HEK293 (cell line): ENCODE measurements around the gene PPOX.

Experiments used
- CTCF ChIA-PET: fragments of 350-600 bp; formaldehyde crosslinking; extraction: SDS; loops from one replicate; lab custom pipeline; 2021; ENCODE audit warnings: antibody characterized with exemption; lab: Yijun Ruan, JAX
- POLR2A ChIA-PET: fragments of 300-600 bp; formaldehyde crosslinking; extraction: SDS; loops from one replicate; lab custom pipeline; 2020; ENCODE audit warnings: antibody characterized with exemption, inconsistent platforms; lab: Yijun Ruan, JAX
- H3K27ac ChIP-seq: fragments of 200-500 bp; sonication (Bioruptor generic); 2 replicates; pipeline ENCODE4 v1.5.1; 2014; ENCODE audit warnings: low read depth, low read length, control low read depth, inconsistent platforms; ENCODE audit errors: extremely low read depth
- H3K36me3 ChIP-seq, 2 experiments: fragments of 200-500 bp in 1 of 2; sonication (Bioruptor generic) in 1 of 2; 1 replicate in 1 of 2; 2 replicates in 1 of 2; pipeline ENCODE4 v1.5.1; 2014 to 2017; ENCODE audit warnings: inconsistent platforms in 2 of 2, low read length in 2 of 2; ENCODE audit not compliant: control insufficient read depth in 2 of 2, insufficient read depth in 1 of 2
- H3K4me1 ChIP-seq: fragments of 200-500 bp; sonication (Bioruptor generic); 2 replicates; pipeline ENCODE4 v1.5.1; 2014; ENCODE audit warnings: mild to moderate bottlenecking, low read length, inconsistent platforms; ENCODE audit not compliant: control insufficient read depth, insufficient read depth
- H3K4me3 ChIP-seq: 2 replicates; pipeline ENCODE4 v1.5.1; 2011; ENCODE audit warnings: low read depth, mild to moderate bottlenecking, control low read depth, low read length, moderate library complexity
- H3K9me3 ChIP-seq: fragments of 200-500 bp; sonication (Bioruptor generic); 2 replicates; pipeline ENCODE4 v1.5.1; 2014; ENCODE audit warnings: low read depth, low read length, inconsistent platforms; ENCODE audit not compliant: control insufficient read depth, insufficient read depth
- GLI4 ChIP-seq: fragments of 450-650 bp; formaldehyde crosslinking; IDR thresholded peaks from 2 replicates; pipeline ENCODE4 v1.5.1; 2016; ENCODE audit warnings: missing biosample characterization, missing genetic modification characterization
- GLIS1 ChIP-seq: fragments of 450-650 bp; formaldehyde crosslinking; IDR thresholded peaks from 2 replicates; pipeline ENCODE4 v1.5.1; 2016; ENCODE audit warnings: missing biosample characterization, missing genetic modification characterization
- HOXA7 ChIP-seq: sonication (generic); formaldehyde crosslinking; IDR thresholded peaks from 2 replicates; pipeline ENCODE4 v1.8.1; 2022; ENCODE audit warnings: missing genetic modification reagents, borderline replicate concordance
- KLF10 ChIP-seq: fragments of 450-650 bp; IDR thresholded peaks from 2 replicates; pipeline ENCODE4 v1.5.1; 2018; ENCODE audit warnings: missing biosample characterization, mild to moderate bottlenecking, missing genetic modification characterization
- MEIS1 ChIP-seq: sonication (generic); formaldehyde crosslinking; IDR thresholded peaks from 2 replicates; pipeline ENCODE4 v1.8.1; 2022; ENCODE audit warnings: missing genetic modification reagents, mild to moderate bottlenecking, borderline replicate concordance
- PATZ1 ChIP-seq: fragments of 450-650 bp; formaldehyde crosslinking; IDR thresholded peaks from 2 replicates; pipeline ENCODE4 v1.5.1; 2016; ENCODE audit warnings: missing biosample characterization, missing genetic modification characterization
- SP7 ChIP-seq: fragments of 450-650 bp; formaldehyde crosslinking; IDR thresholded peaks from 2 replicates; pipeline ENCODE4 v1.5.1; 2016; ENCODE audit warnings: missing biosample characterization, missing genetic modification characterization
- YY2 ChIP-seq: fragments of 450-650 bp; formaldehyde crosslinking; IDR thresholded peaks from 2 replicates; pipeline ENCODE4 v1.5.1; 2016; ENCODE audit warnings: missing biosample characterization, missing genetic modification characterization
- ZNF112 ChIP-seq: fragments of 450-650 bp; formaldehyde crosslinking; IDR thresholded peaks from 2 replicates; pipeline ENCODE4 v1.5.0; 2017; ENCODE audit warnings: missing biosample characterization, missing genetic modification characterization
- ZNF175 ChIP-seq: fragments of 450-650 bp; formaldehyde crosslinking; IDR thresholded peaks from 2 replicates; pipeline ENCODE4 v1.5.1; 2016; ENCODE audit warnings: missing biosample characterization, missing genetic modification characterization
- ZNF362 ChIP-seq: fragments of 450-650 bp; formaldehyde crosslinking; IDR thresholded peaks from 2 replicates; pipeline ENCODE4 v1.5.1; 2016; ENCODE audit warnings: missing biosample characterization, missing genetic modification characterization
- ZNF416 ChIP-seq: fragments of 450-650 bp; formaldehyde crosslinking; IDR thresholded peaks from 2 replicates; pipeline ENCODE4 v1.5.1; 2016; ENCODE audit warnings: missing biosample characterization, missing genetic modification characterization
- ZNF426 ChIP-seq: fragments of 450-650 bp; formaldehyde crosslinking; IDR thresholded peaks from 2 replicates; pipeline ENCODE4 v1.5.1; 2017; ENCODE audit warnings: missing biosample characterization, missing genetic modification characterization, mild to moderate bottlenecking, inconsistent platforms, moderate library complexity
- ZNF518A ChIP-seq: fragments of 450-650 bp; formaldehyde crosslinking; conservative IDR thresholded peaks from 2 replicates; pipeline ENCODE4 v1.5.1; 2016; ENCODE audit warnings: low read depth, missing biosample characterization, missing genetic modification characterization
- ZNF529 ChIP-seq: fragments of 450-650 bp; formaldehyde crosslinking; IDR thresholded peaks from 2 replicates; pipeline ENCODE4 v1.5.1; 2017; ENCODE audit warnings: missing genetic modification characterization, missing biosample characterization; ENCODE audit not compliant: insufficient replicate concordance
- ZNF621 ChIP-seq: fragments of 450-650 bp; formaldehyde crosslinking; IDR thresholded peaks from 2 replicates; pipeline ENCODE4 v1.5.1; 2017; ENCODE audit warnings: missing biosample characterization, missing genetic modification characterization
- ZNF792 ChIP-seq: fragments of 450-650 bp; formaldehyde crosslinking; IDR thresholded peaks from 2 replicates; pipeline ENCODE4 v1.5.1; 2016; ENCODE audit warnings: missing biosample characterization, missing genetic modification characterization
- ZSCAN18 ChIP-seq: fragments of 450-650 bp; formaldehyde crosslinking; IDR thresholded peaks from 2 replicates; pipeline ENCODE4 v1.5.1; 2016; ENCODE audit warnings: missing biosample characterization, missing genetic modification characterization
- ZSCAN5A ChIP-seq: fragments of 450-650 bp; formaldehyde crosslinking; IDR thresholded peaks from 2 replicates; pipeline ENCODE4 v1.5.1; 2016; ENCODE audit warnings: missing biosample characterization, missing genetic modification characterization

PPOX gene

GRCh38 chr1:161162806-161163205 lies 3.4 kb upstream of the PPOX start:
- Histone ChIP-seq H3K4me3 (no peak overlapping the region), H3K27ac (no peak overlapping the region), H3K9me3 (no peaks in the 10 kb centered on the region), H3K36me3 (peaks cover 0 to 60% of the 10 kb centered on the region in 2 experiments; a peak in 1 of 3 replicates), H3K4me1 (peaks cover 7% of the 10 kb centered on the region; the same call in 1 of the 2 replicates)
- CTCF ChIA-PET = interaction anchor here (1.0 to 1.6 kb wide), 2 partner anchors 20 to 30 kb away, joined by 3 to 5 read pairs; no protein-coding TSS in a partner anchor
- TF ChIP-seq ZNF426 (tag by site-specific recombination) (no peak), HOXA7 (CRISPR knock-in tag) (no peak), ZNF792 (tag by site-specific recombination) (no peak), ZSCAN18 (tag by site-specific recombination) (no peak), ZNF621 (no peak), SP7 (tag by site-specific recombination) (no peak), ZNF362 (tag by site-specific recombination) (no peak), ZNF518A (tag by site-specific recombination) (no peak)
- POLR2A ChIA-PET = interaction anchor here (0.6 to 1.4 kb wide), 3 partner anchors 10 to 78 kb away, joined by 3 to 5 read pairs (median 4); partner anchors contain the start of gene B4GALT3

GRCh38 chr1:161163793-161164192 lies 2.4 kb upstream of the PPOX start:
- Histone ChIP-seq H3K4me3 (no peak overlapping the region), H3K36me3 (peaks cover 0 to 60% of the 10 kb centered on the region in 2 experiments; a peak in 1 of 3 replicates), H3K27ac (no peak overlapping the region), H3K4me1 (peaks cover 7% of the 10 kb centered on the region; the same call in 1 of the 2 replicates), H3K9me3 (no peaks in the 10 kb centered on the region)
- TF ChIP-seq KLF10 (tag by site-specific recombination) (no peak), MEIS1 (no peak), YY2 (tag by site-specific recombination) (no peak), ZSCAN5A (tag by site-specific recombination) (no peak), ZNF416 (tag by site-specific recombination) (no peak), GLIS1 (tag by site-specific recombination) (no peak), PATZ1 (tag by site-specific recombination) (no peak), ZNF112 (tag by site-specific recombination) (no peak), GLI4 (tag by site-specific recombination) (no peak), ZNF529 (tag by site-specific recombination) (no peak), ZNF175 (no peak)
- POLR2A ChIA-PET = interaction anchor here (1.0 to 4.8 kb wide), 2 partner anchors 10 to 31 kb away, joined by 4 to 24 read pairs; partner anchors contain the start of genes DEDD and UFC1
- CTCF ChIA-PET = interaction anchor here (0.6 to 2.6 kb wide), 3 partner anchors 16 to 28 kb away, joined by 4 to 12 read pairs (median 8); no protein-coding TSS in a partner anchor
